ENCODE data around the gene ENO1. TPM values are rescaled to one million over a fixed set of nuclear protein-coding genes. Genes with fewer than 3 reads are reported as not detected.

The ENO1 gene
- total RNA-seq, 1 donor from 2014 or later: 1,663 TPM

DNA sequence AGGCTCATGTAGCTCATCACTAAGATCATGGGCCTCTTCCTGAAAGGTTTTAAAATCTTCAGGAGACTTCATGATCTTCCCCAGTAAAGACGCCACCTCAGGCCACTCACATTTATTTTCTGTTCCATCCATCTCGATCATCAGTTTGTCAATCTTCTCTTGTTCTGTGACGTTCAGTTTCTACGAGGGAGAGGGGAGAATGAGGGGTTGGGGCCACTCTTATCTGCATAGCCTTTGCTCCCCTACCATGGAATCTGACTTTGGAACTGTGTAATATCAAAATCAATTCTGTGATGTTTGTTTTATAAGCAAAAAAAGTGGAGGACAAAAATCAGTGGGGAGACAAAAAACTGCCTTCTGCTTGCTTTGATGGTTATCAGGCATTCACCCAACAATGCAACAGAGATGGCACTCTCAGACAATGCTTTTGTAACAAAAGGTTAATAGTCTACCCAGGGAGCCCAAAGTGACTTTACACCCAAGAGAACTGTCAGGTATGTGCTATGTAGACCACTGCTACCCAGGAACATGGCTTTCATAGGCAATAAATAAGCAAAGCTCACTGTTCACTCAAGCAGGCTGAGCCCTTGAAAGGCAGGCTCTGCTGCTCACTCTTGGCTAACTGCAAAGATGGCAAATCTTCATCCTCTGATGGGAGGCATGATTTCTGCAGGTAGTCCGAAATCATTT lies 10.5 kb downstream of the ENO1 start:
- peaks cover 95% of the 10 kb centered on the region for H4K20me1 ChIP-seq (ENCODE audit: insufficient read depth, low read length)
- no peak overlapping the region for H3K27ac ChIP-seq (ENCODE audit: low read depth, low read length)
- H3K4me1 Mint-ChIP-seq (ENCODE audit: low read depth, unreplicated experiment): peaks cover 64% of the 10 kb centered on the region

DNA sequence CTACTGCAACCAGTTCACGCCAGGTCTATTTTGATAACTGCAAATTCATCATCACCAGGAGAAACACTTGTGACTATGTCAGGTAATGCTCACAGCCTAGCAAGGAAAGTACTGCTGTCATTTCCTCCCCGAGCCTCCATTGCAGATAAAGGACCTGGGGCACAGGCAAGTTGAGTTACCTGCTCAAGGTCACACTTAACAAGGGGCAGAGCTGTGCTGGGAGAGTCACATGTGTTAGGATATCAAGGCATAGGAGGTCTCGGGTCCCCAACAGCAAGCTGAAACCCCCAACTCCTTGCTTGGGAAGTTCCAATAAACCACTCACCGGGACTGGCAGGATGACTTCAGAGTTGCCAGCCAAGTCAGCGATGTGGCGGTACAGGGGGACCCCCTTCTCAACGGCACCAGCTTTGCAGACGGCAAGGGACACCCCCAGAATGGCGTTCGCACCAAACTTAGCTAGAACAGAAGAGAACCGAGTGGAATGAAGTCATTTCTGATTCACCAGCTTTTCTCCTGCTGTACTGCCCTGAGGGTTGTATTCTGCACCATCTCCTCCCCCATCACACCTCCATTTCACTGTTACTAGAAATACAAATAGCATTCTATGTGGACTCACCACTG lies 11.6 kb downstream of the ENO1 start:
- H3K4me1 Mint-ChIP-seq (ENCODE audit: low read depth, unreplicated experiment): peaks cover 55% of the 10 kb centered on the region
- Histone ChIP-seq H4K20me1 (ENCODE audit: insufficient read depth, low read length) (peaks cover 95% of the 10 kb centered on the region), H3K27ac (ENCODE audit: low read depth, low read length) (no peak overlapping the region), H3K9ac (ENCODE audit: low read length) (no peak overlapping the region), H3K9me3 (ENCODE audit: insufficient read depth, low read depth, low read length) (no peaks in the 10 kb centered on the region), H3K36me3 (ENCODE audit: insufficient read depth, low read length) (peaks cover 92% of the 10 kb centered on the region), H3K4me3 (ENCODE audit: insufficient read depth, low read depth, low read length) (no peak overlapping the region), H3K4me2 (ENCODE audit: low read length) (no peak overlapping the region), H3K4me1 (ENCODE audit: insufficient read depth, low read length) (peaks cover 31% of the 10 kb centered on the region), H2AFZ (ENCODE audit: low read depth, low read length) (no peak overlapping the region), H3K27me3 (ENCODE audit: insufficient read depth, low read length) (no peaks in the 10 kb centered on the region), H3K79me2 (ENCODE audit: insufficient read depth, low read length) (peaks cover 78% of the 10 kb centered on the region)
- H3K27me3 Mint-ChIP-seq (ENCODE audit: low read depth, unreplicated experiment): no peaks in the 10 kb centered on the region
- H3K36me3 Mint-ChIP-seq (ENCODE audit: low read depth, unreplicated experiment): peaks cover 42% of the 10 kb centered on the region
- no peak for TF ChIP-seq EZH2 (IDR thresholded peaks at IDR 0.05; ENCODE audit: insufficient read depth, low read length)
- TF ChIP-seq, protein P1, sequence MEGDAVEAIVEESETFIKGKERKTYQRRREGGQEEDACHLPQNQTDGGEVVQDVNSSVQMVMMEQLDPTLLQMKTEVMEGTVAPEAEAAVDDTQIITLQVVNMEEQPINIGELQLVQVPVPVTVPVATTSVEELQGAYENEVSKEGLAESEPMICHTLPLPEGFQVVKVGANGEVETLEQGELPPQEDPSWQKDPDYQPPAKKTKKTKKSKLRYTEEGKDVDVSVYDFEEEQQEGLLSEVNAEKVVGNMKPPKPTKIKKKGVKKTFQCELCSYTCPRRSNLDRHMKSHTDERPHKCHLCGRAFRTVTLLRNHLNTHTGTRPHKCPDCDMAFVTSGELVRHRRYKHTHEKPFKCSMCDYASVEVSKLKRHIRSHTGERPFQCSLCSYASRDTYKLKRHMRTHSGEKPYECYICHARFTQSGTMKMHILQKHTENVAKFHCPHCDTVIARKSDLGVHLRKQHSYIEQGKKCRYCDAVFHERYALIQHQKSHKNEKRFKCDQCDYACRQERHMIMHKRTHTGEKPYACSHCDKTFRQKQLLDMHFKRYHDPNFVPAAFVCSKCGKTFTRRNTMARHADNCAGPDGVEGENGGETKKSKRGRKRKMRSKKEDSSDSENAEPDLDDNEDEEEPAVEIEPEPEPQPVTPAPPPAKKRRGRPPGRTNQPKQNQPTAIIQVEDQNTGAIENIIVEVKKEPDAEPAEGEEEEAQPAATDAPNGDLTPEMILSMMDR (IDR thresholded peaks at IDR 0.05; ENCODE audit: insufficient read depth, low read depth, low read length): no peak
- peak overlapping the region; percentile 10 for H3K27ac Mint-ChIP-seq (ENCODE audit: unreplicated experiment)
- no peak for DNase-seq (ENCODE audit: low read depth)
- H3K4me3 Mint-ChIP-seq (ENCODE audit: unreplicated experiment): no peak overlapping the region
- FAIRE-seq: no peak
- no peaks in the 10 kb centered on the region for H3K9me3 Mint-ChIP-seq (ENCODE audit: unreplicated experiment)

More for the DNA sequence above, 10.5 kb downstream of the ENO1 start:
- no peak overlapping the region for H3K27ac Mint-ChIP-seq (ENCODE audit: unreplicated experiment)
- peak overlapping the region; percentile 17 for H3K4me3 Mint-ChIP-seq (ENCODE audit: unreplicated experiment)
- H3K36me3 Mint-ChIP-seq (ENCODE audit: low read depth, unreplicated experiment): peaks cover 38% of the 10 kb centered on the region
- H3K4me1 ChIP-seq (ENCODE audit: insufficient read depth, low read length): peaks cover 42% of the 10 kb centered on the region
- no peaks in the 10 kb centered on the region for H3K9me3 ChIP-seq (ENCODE audit: insufficient read depth, low read depth, low read length)
- no peak overlapping the region for H3K4me2 ChIP-seq (ENCODE audit: low read length)
- peaks cover 85% of the 10 kb centered on the region for H3K79me2 ChIP-seq (ENCODE audit: insufficient read depth, low read length)
- no peak overlapping the region for H3K4me3 ChIP-seq (ENCODE audit: insufficient read depth, low read depth, low read length)
- no peaks in the 10 kb centered on the region for H3K9me3 Mint-ChIP-seq (ENCODE audit: unreplicated experiment)
- H3K27me3 ChIP-seq (ENCODE audit: insufficient read depth, low read length): no peaks in the 10 kb centered on the region
- no peak overlapping the region for H3K9ac ChIP-seq (ENCODE audit: low read length)
- no peak for TF ChIP-seq EZH2 (IDR thresholded peaks at IDR 0.05; ENCODE audit: insufficient read depth, low read length)
- TF ChIP-seq, protein P1 (IDR thresholded peaks at IDR 0.05; ENCODE audit: insufficient read depth, low read depth, low read length): no peak
- H3K36me3 ChIP-seq (ENCODE audit: insufficient read depth, low read length): peaks cover 91% of the 10 kb centered on the region
- DNase-seq (ENCODE audit: low read depth): no peak
- H3K27me3 Mint-ChIP-seq (ENCODE audit: low read depth, unreplicated experiment): no peaks in the 10 kb centered on the region
- no peak for FAIRE-seq
- H2AFZ ChIP-seq (ENCODE audit: low read depth, low read length): no peak overlapping the region

Data from astrocyte (in vitro differentiated cells and primary cell).